ENCODE results near the gene TMEM255B. TPM values are rescaled to one million over a fixed set of nuclear protein-coding genes. Genes with fewer than 3 reads are reported as not detected.

TMEM255B gene
- polyA plus RNA-seq, 1 donor (not counting 4 experiments of a cell fraction or from before 2014, with no cell fraction given), result 7.6 TPM

GRCh38 chr13:113859311-113860050 is 100.5 kb downstream of the TMEM255B start:
- Histone ChIP-seq H3K9ac (ENCODE audit: control insufficient read depth, extremely low read depth, insufficient read depth, low read length) (no peak overlapping the region), H3K4me3 (ENCODE audit: control insufficient read depth in 2 of 3, extremely low read depth in 1 of 3, insufficient read depth in 2 of 3, low read depth in 1 of 3, low read length in 3 of 3) (no peak overlapping the region), H3K27ac (ENCODE audit: control insufficient read depth, insufficient read depth, low read length) (no peak overlapping the region), H3K9me1 (ENCODE audit: control insufficient read depth, extremely low read depth, insufficient read depth, low read length) (peaks cover 10% of the 10 kb centered on the region), H3K4me1 (ENCODE audit: control insufficient read depth, extremely low read depth, insufficient read depth, low read length) (peaks cover 65% of the 10 kb centered on the region), H2AFZ (ENCODE audit: control insufficient read depth, low read length) (no peak overlapping the region), H3K4me2 (ENCODE audit: control insufficient read depth, extremely low read depth, insufficient read depth, low read depth, low read length) (no peak overlapping the region), H4K20me1 (ENCODE audit: control insufficient read depth, extremely low read depth, insufficient read depth, low read length) (peaks cover 50% of the 10 kb centered on the region), H3K9me3 (ENCODE audit: control insufficient read depth, low read depth, low read length) (no peaks in the 10 kb centered on the region), H3K79me2 (ENCODE audit: control insufficient read depth, insufficient read depth, low read length) (peaks cover 98% of the 10 kb centered on the region), H3K27me3 (ENCODE audit: control insufficient read depth, extremely low read depth, insufficient read depth, low read length) (no peaks in the 10 kb centered on the region), H3K36me3 (ENCODE audit: control insufficient read depth in 2 of 2, extremely low read depth in 1 of 2, insufficient read depth in 2 of 2, low read length in 2 of 2) (peaks cover 18 to 54% of the 10 kb centered on the region in 2 experiments)
- TF ChIP-seq, protein P1, sequence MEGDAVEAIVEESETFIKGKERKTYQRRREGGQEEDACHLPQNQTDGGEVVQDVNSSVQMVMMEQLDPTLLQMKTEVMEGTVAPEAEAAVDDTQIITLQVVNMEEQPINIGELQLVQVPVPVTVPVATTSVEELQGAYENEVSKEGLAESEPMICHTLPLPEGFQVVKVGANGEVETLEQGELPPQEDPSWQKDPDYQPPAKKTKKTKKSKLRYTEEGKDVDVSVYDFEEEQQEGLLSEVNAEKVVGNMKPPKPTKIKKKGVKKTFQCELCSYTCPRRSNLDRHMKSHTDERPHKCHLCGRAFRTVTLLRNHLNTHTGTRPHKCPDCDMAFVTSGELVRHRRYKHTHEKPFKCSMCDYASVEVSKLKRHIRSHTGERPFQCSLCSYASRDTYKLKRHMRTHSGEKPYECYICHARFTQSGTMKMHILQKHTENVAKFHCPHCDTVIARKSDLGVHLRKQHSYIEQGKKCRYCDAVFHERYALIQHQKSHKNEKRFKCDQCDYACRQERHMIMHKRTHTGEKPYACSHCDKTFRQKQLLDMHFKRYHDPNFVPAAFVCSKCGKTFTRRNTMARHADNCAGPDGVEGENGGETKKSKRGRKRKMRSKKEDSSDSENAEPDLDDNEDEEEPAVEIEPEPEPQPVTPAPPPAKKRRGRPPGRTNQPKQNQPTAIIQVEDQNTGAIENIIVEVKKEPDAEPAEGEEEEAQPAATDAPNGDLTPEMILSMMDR (optimal IDR thresholded peaks at IDR 0.05 in 1 of 3, IDR thresholded peaks at IDR 0.05 in 1 of 3, conservative IDR thresholded peaks at IDR 0.05 in 1 of 3; ENCODE audit: extremely low read depth in 1 of 3, insufficient read depth in 2 of 3, low read length in 3 of 3), result no peak
- no peak for TF ChIP-seq EZH2 (IDR thresholded peaks at IDR 0.05; ENCODE audit: low read length)
- peak; percentile 93 for FAIRE-seq
- DNase-seq (ENCODE audit: low read depth, low spot score), result no peak
- dilution Hi-C loops (cut with MboI; ENCODE audit: extremely low pct_ligation_motif_present, low sequenced_read_pairs), result no loop called here

GRCh38 chr13:113860051-113860664 is 101.1 kb downstream of the TMEM255B start:
- peak overlapping the region; percentile 83 for H3K9ac ChIP-seq (ENCODE audit: control insufficient read depth, extremely low read depth, insufficient read depth, low read length)
- dilution Hi-C loops (cut with MboI; ENCODE audit: extremely low pct_ligation_motif_present, low sequenced_read_pairs), result no loop called here
- peaks cover 43% of the 10 kb centered on the region for H4K20me1 ChIP-seq (ENCODE audit: control insufficient read depth, extremely low read depth, insufficient read depth, low read length)
- H3K9me1 ChIP-seq (ENCODE audit: control insufficient read depth, extremely low read depth, insufficient read depth, low read length), result peaks cover 10% of the 10 kb centered on the region
- H3K9me3 ChIP-seq (ENCODE audit: control insufficient read depth, low read depth, low read length), result no peaks in the 10 kb centered on the region
- FAIRE-seq, result peak; percentile 26
- peaks cover 64% of the 10 kb centered on the region for H3K4me1 ChIP-seq (ENCODE audit: control insufficient read depth, extremely low read depth, insufficient read depth, low read length)
- H3K4me3 ChIP-seq (ENCODE audit: control insufficient read depth in 2 of 3, extremely low read depth in 1 of 3, insufficient read depth in 2 of 3, low read depth in 1 of 3, low read length in 3 of 3), result peak overlapping the region in 2 of 3 experiments; percentile 80 to 86
- no peak overlapping the region for H2AFZ ChIP-seq (ENCODE audit: control insufficient read depth, low read length)
- TF ChIP-seq EZH2 (IDR thresholded peaks at IDR 0.05; ENCODE audit: low read length), result no peak
- TF ChIP-seq, protein P1 (optimal IDR thresholded peaks at IDR 0.05 in 1 of 3, IDR thresholded peaks at IDR 0.05 in 1 of 3, conservative IDR thresholded peaks at IDR 0.05 in 1 of 3; ENCODE audit: extremely low read depth in 1 of 3, insufficient read depth in 2 of 3, low read length in 3 of 3), result no peak
- peaks cover 12 to 47% of the 10 kb centered on the region in 2 experiments for H3K36me3 ChIP-seq (ENCODE audit: control insufficient read depth in 2 of 2, extremely low read depth in 1 of 2, insufficient read depth in 2 of 2, low read length in 2 of 2)
- peaks cover 92% of the 10 kb centered on the region for H3K79me2 ChIP-seq (ENCODE audit: control insufficient read depth, insufficient read depth, low read length)
- H3K27ac ChIP-seq (ENCODE audit: control insufficient read depth, insufficient read depth, low read length), result peak overlapping the region; percentile 13
- H3K4me2 ChIP-seq (ENCODE audit: control insufficient read depth, extremely low read depth, insufficient read depth, low read depth, low read length), result peak overlapping the region; percentile 87
- DNase-seq (ENCODE audit: low read depth, low spot score), result no peak
- no peaks in the 10 kb centered on the region for H3K27me3 ChIP-seq (ENCODE audit: control insufficient read depth, extremely low read depth, insufficient read depth, low read length)
